ENCODE measurements around the gene PTPRG.

Gene PTPRG

GRCh38 chr3:62065985-62066693, 504.8 kb downstream of the PTPRG start:
- DNase-seq (ENCODE audit: low spot score): no peak

- DNase-seq (ENCODE audit: low spot score): no peak
These were observed 507.0 kb downstream of the PTPRG start for GRCh38 chr3:62068337-62068736.

- DNase-seq (ENCODE audit: low spot score): no peak
These were observed 509.5 kb downstream of the PTPRG start for GRCh38 chr3:62070891-62071290.

GRCh38 chr3:62073038-62073437, 511.7 kb downstream of the PTPRG start:
- DNase-seq (ENCODE audit: low spot score): no peak

- DNase-seq (ENCODE audit: low spot score): peak; percentile 8
These were observed 523.2 kb downstream of the PTPRG start for GRCh38 chr3:62084558-62084957.

GRCh38 chr3:62088472-62089104, 527.2 kb downstream of the PTPRG start:
- no peak for DNase-seq (ENCODE audit: low spot score)

GRCh38 chr3:62090066-62090465, 528.7 kb downstream of the PTPRG start:
- no peak for DNase-seq (ENCODE audit: low spot score)

GRCh38 chr3:62090519-62090918, 529.1 kb downstream of the PTPRG start:
- DNase-seq (ENCODE audit: low spot score): no peak

- DNase-seq (ENCODE audit: low spot score): no peak
These were observed 531.7 kb downstream of the PTPRG start for GRCh38 chr3:62093025-62093424.

- no peak for DNase-seq (ENCODE audit: low spot score)
These were observed 533.1 kb downstream of the PTPRG start for GRCh38 chr3:62094461-62094860.

- no peak for DNase-seq (ENCODE audit: low spot score)
These were observed 533.7 kb downstream of the PTPRG start for GRCh38 chr3:62095080-62095479.

GRCh38 chr3:62095756-62096155, 534.4 kb downstream of the PTPRG start:
- DNase-seq (ENCODE audit: low spot score): no peak

GRCh38 chr3:62096521-62096920, 535.1 kb downstream of the PTPRG start:
- DNase-seq (ENCODE audit: low spot score): no peak

GRCh38 chr3:62097121-62097520, 535.8 kb downstream of the PTPRG start:
- no peak for DNase-seq (ENCODE audit: low spot score)

- DNase-seq (ENCODE audit: low spot score): no peak
These were observed 537.4 kb downstream of the PTPRG start for GRCh38 chr3:62098646-62099365.

- DNase-seq (ENCODE audit: low spot score): peak; percentile 23
These were observed 539.1 kb downstream of the PTPRG start for GRCh38 chr3:62100282-62100989.

- no peak for DNase-seq (ENCODE audit: low spot score)
These were observed 540.1 kb downstream of the PTPRG start for GRCh38 chr3:62101488-62101887.

- no peak for DNase-seq (ENCODE audit: low spot score)
These were observed 542.2 kb downstream of the PTPRG start for GRCh38 chr3:62103531-62103930.

- no peak for DNase-seq (ENCODE audit: low spot score)
These were observed 548.2 kb downstream of the PTPRG start for GRCh38 chr3:62109534-62109933.

- DNase-seq (ENCODE audit: low spot score): no peak
These were observed 549.3 kb downstream of the PTPRG start for GRCh38 chr3:62110443-62111225.

GRCh38 chr3:62113092-62113491, 551.7 kb downstream of the PTPRG start:
- DNase-seq (ENCODE audit: low spot score): no peak

GRCh38 chr3:62114763-62115162, 553.4 kb downstream of the PTPRG start:
- no peak for DNase-seq (ENCODE audit: low spot score)

Measured in pons (tissue), 1 donor.